K562 (cell line): ENCODE results near the gene GNA15. TPM values are rescaled to one million over a fixed set of nuclear protein-coding genes. Genes with fewer than 3 reads are reported as not detected.
A peak's percentile ranks its signal among the peaks of the same experiment; 100 is the strongest.

Source experiments
- ATAC-seq: fragments of 200-7000 bp; cut with Tn5 transposase; 3 replicates; pipeline ENCODE4 v1.9.1; 2020; ENCODE audit warnings: moderate library complexity
- BruUV-seq: library from RNA; stranded (reverse); fragments of 400-500 nt; replicated peaks from 2 replicates; lab custom pipeline; 2021; lab: Mats Ljungman, UMichigan
- CTCF ChIA-PET: fragments of 300-600 bp; formaldehyde crosslinking; extraction: SDS; loops from one replicate; lab custom pipeline; 2021; ENCODE audit warnings: low intra/inter-chr PET ratio; lab: Yijun Ruan, JAX
- POLR2A ChIA-PET: fragments of 300-600, 350-650 bp; sonication (Branson Sonifier 250); formaldehyde crosslinking; extraction: SDS; loops from one replicate; lab custom pipeline; 2021; ENCODE audit warnings: antibody characterized with exemption, inconsistent platforms; lab: Yijun Ruan, JAX
- DNase-seq, 4 experiments: peaks; one replicate each; pipeline versions ENCODE4 v3.0.0 to v3.0.0-alpha.2; 2011 to 2018; ENCODE audit warnings: low spot score in 3 of 4, mixed read lengths in 3 of 4; ENCODE audit errors: extremely low read depth in 1 of 4
- FAIRE-seq: peaks from 2 replicates; lab custom pipeline; 2011; peaks lifted over from hg19 to GRCh38; lab: Jason Lieb, UNC
- H2AFZ ChIP-seq: 2 replicates; pipeline ENCODE4 v1.6.0; 2011; ENCODE audit warnings: low read depth, low read length, control low read depth, inconsistent platforms
- H3K27ac ChIP-seq: fragments of 200-600 bp; 3 replicates; pipeline ENCODE4 v1.8.0; 2011; ENCODE audit warnings: low read depth, mild to moderate bottlenecking, control low read depth, inconsistent platforms, low read length, moderate library complexity, mixed read lengths; ENCODE audit errors: extremely low read depth
- H3K27me3 ChIP-seq, 2 experiments: fragments of 300-600 bp in 1 of 2; 2 replicates in 1 of 2; 3 replicates in 1 of 2; pipeline versions ENCODE4 v1.6.0 to v1.8.0; 2011; ENCODE audit warnings: inconsistent platforms in 2 of 2, low read length in 2 of 2, mild to moderate bottlenecking in 1 of 2, mixed read lengths in 1 of 2, moderate library complexity in 1 of 2; ENCODE audit not compliant: control insufficient read depth in 2 of 2, insufficient read depth in 2 of 2
- H3K36me3 ChIP-seq: fragments of 300-600 bp; 3 replicates; pipeline ENCODE4 v1.8.0; 2011; ENCODE audit warnings: mild to moderate bottlenecking, low read length, inconsistent platforms; ENCODE audit not compliant: control insufficient read depth, insufficient read depth
- H3K4me1 ChIP-seq, 2 experiments: fragments of 200-600 bp in 1 of 2; replicated peaks in 1 of 2; 2 replicates in 1 of 2; 3 replicates in 1 of 2; pipeline versions ENCODE4 v1.5.1 to v1.8.0; 2011; ENCODE audit warnings: inconsistent platforms in 2 of 2, low read length in 2 of 2, mild to moderate bottlenecking in 1 of 2, mixed read lengths in 1 of 2, moderate library complexity in 1 of 2; ENCODE audit not compliant: control insufficient read depth in 2 of 2, insufficient read depth in 2 of 2
- H3K4me2 ChIP-seq: 2 replicates; pipeline ENCODE4 v1.6.1; 2011; ENCODE audit warnings: low read length, control low read depth, inconsistent platforms, mixed read lengths; ENCODE audit not compliant: insufficient read depth
- H3K4me3 ChIP-seq: fragments of 200-600 bp; sonication (generic), shearing (Covaris generic); 2 replicates; pipeline ENCODE4 v1.5.1; 2016; ENCODE audit warnings: control low read depth, inconsistent platforms
- H3K79me2 ChIP-seq: fragments of 200-600 bp; 3 replicates; pipeline ENCODE4 v1.8.0; 2011; ENCODE audit warnings: low read length, inconsistent platforms; ENCODE audit not compliant: control insufficient read depth, insufficient read depth
- H3K9ac ChIP-seq, 2 experiments: 2 replicates each; pipeline versions ENCODE4 v1.6.0 to v1.6.1; 2011; ENCODE audit warnings: low read depth in 2 of 2, low read length in 2 of 2, control low read depth in 1 of 2, inconsistent platforms in 1 of 2, mild to moderate bottlenecking in 1 of 2, mixed read lengths in 1 of 2; ENCODE audit not compliant: insufficient read depth in 1 of 2
- H3K9me1 ChIP-seq: one replicate; pipeline ENCODE4 v1.6.0; 2011; ENCODE audit warnings: inconsistent platforms, mild to moderate bottlenecking, low read length, moderate library complexity; ENCODE audit not compliant: control insufficient read depth, insufficient read depth
- H3K9me3 ChIP-seq: replicated peaks from 2 replicates; pipeline ENCODE4 v1.5.1; 2011; ENCODE audit warnings: low read depth, low read length, inconsistent platforms; ENCODE audit not compliant: control insufficient read depth, insufficient read depth
- H4K20me1 ChIP-seq: replicated peaks from 2 replicates; pipeline ENCODE4 v1.6.1; 2011; ENCODE audit warnings: low read length, inconsistent platforms, mixed read lengths; ENCODE audit not compliant: control insufficient read depth, insufficient read depth
- BMI1 ChIP-seq: fragments of 150-350 bp; IDR thresholded peaks from 2 replicates; pipeline ENCODE4 v1.6.1; 2014; ENCODE audit warnings: low read length
- CBX1 ChIP-seq: sonication (generic); IDR thresholded peaks from 2 replicates; pipeline ENCODE4 v1.6.1; 2016; ENCODE audit warnings: antibody characterized with exemption, low read depth, mild to moderate bottlenecking
- CEBPB ChIP-seq: fragments of 450-650 bp; IDR thresholded peaks from 2 replicates; pipeline ENCODE4 v1.6.1; 2016; ENCODE audit warnings: missing genetic modification characterization, missing compliant biosample characterization
- CREB3 ChIP-seq: fragments of 450-650 bp; conservative IDR thresholded peaks from 2 replicates; pipeline ENCODE4 v1.6.1; 2016; ENCODE audit warnings: missing genetic modification characterization, low read depth, mild to moderate bottlenecking, missing compliant biosample characterization, moderate library complexity
- FOXJ2 ChIP-seq: fragments of 200-800 bp; sonication (Bioruptor generic); IDR thresholded peaks from 2 replicates; pipeline ENCODE4 v1.6.1; 2016; ENCODE audit warnings: missing genetic modification characterization, missing compliant biosample characterization
- HDAC1 ChIP-seq, 2 experiments: fragments of 450-650 bp; IDR thresholded peaks; 2 replicates each; pipeline ENCODE4 v1.6.1; 2016 to 2017; ENCODE audit warnings: inconsistent platforms in 1 of 2, mild to moderate bottlenecking in 1 of 2, moderate library complexity in 1 of 2
- PPARD ChIP-seq: fragments of 250-450 bp; sonication (Bioruptor Pico); IDR thresholded peaks from 2 replicates; pipeline ENCODE4 v1.8.0; 2022; ENCODE audit warnings: inconsistent platforms, mild to moderate bottlenecking, moderate library complexity
- SMAD4 ChIP-seq: fragments of 250-450 bp; sonication (Bioruptor Pico); conservative IDR thresholded peaks from 2 replicates; pipeline ENCODE4 v1.8.0; 2021; ENCODE audit warnings: inconsistent platforms, mild to moderate bottlenecking, moderate library complexity
- TFAP4 ChIP-seq: sonication (generic); formaldehyde crosslinking; IDR thresholded peaks from 2 replicates; pipeline ENCODE4 v1.8.0; 2022; ENCODE audit warnings: missing genetic modification reagents, mild to moderate bottlenecking, moderate library complexity, borderline replicate concordance
- XRCC4 ChIP-seq: IDR thresholded peaks from one replicate; pipeline ENCODE4 v1.6.1; 2011; ENCODE audit not compliant: insufficient read depth, insufficient read length; ENCODE audit errors: extremely low read depth
- ZNF79 ChIP-seq: fragments of 250-450 bp; sonication (Bioruptor Pico); IDR thresholded peaks from 2 replicates; pipeline ENCODE4 v1.4.0; 2020; ENCODE audit warnings: low read depth, mild to moderate bottlenecking, moderate library complexity
- WGBS: fragments of 100-300 bp; shearing (Covaris generic); methylation state at CpG from one replicate; pipeline ENCODE4 v1.1.6; 2016; ENCODE audit warnings: low coverage, mixed read lengths; ENCODE audit not compliant: insufficient coverage; ENCODE audit errors: missing lambda C conversion rate; 5-methylcytosine and 5-hydroxymethylcytosine counted together
- in situ Hi-C: fragments of 300-500 bp; cut with MboI; formaldehyde crosslinking; loops from 4 replicates; pipeline ENCODE4 v1.15.0; 2018; ENCODE audit warnings: inconsistent platforms, mixed read lengths
- intact Hi-C: fragments of 100-400 bp; cut with micrococcal nuclease; formaldehyde crosslinking; loops from 2 replicates; pipeline ENCODE4 v1.14.2; 2022
- polyA plus RNA-seq, 8 experiments: library from polyadenylated mRNA; depleted of rRNA in 4 of 8; stranded (reverse) in 5 of 8; unstranded in 3 of 8; fragments of >200 nt; fragmentation: Nextera tagmentation in 2 of 8; fragmentation: Illumina TruSeq in 1 of 8; extraction: Ambion mirVana in 2 of 8; extraction: Trizol in 1 of 8; gene quantifications; 2 replicates each; pipeline versions ENCODE4 v1.2.1 to v1.2.3, GENCODE V29; 2011 to 2014; ENCODE audit warnings: inconsistent platforms in 1 of 8, missing spikeins in 1 of 8
- total RNA-seq, 7 experiments: library from RNA; depleted of rRNA in 6 of 7; stranded (reverse); fragments of >200 nt in 6 of 7; fragmentation: Illumina TruSeq in 2 of 7; extraction: Trizol in 2 of 7; gene quantifications; 2 replicates each; pipeline versions ENCODE4 v1.2.1 to v1.2.3, GENCODE V29; 2011 to 2021; ENCODE audit warnings: low replicate concordance in 1 of 7
- TF ChIP-seq, protein P1 (sequence below): fragments of 450-650 bp; formaldehyde crosslinking; IDR thresholded peaks from 2 replicates; pipeline ENCODE4 v1.4.0; 2022; ENCODE audit warnings: missing genetic modification characterization
- TF ChIP-seq, protein P2 (sequence below): fragments of 450-650 bp; conservative IDR thresholded peaks from 2 replicates; pipeline ENCODE4 v1.6.1; 2016; ENCODE audit warnings: missing genetic modification characterization, low read depth, mild to moderate bottlenecking, control low read depth, missing compliant biosample characterization
- TF ChIP-seq, protein P3 (sequence below), 2 experiments: fragments of 450-650 bp; conservative IDR thresholded peaks; 2 replicates each; pipeline ENCODE4 v1.6.1; 2017; ENCODE audit warnings: mild to moderate bottlenecking in 2 of 2, moderate library complexity in 2 of 2

Gene GNA15
- total and polyA plus RNA-seq, 9 of the 15 experiments (the other 6 are each of a cell fraction or from before 2014, with no cell fraction given), result 0.03 to 0.24 (median 0.11) TPM; not detected in 1

GRCh38 chr19:3184847-3185460 is 49.1 kb downstream of the GNA15 start:
- FAIRE-seq (no peak), DNase-seq (peak; percentile 57 to 86 (median 62)), ATAC-seq (peak; percentile 75)
- H2AFZ ChIP-seq, result peak overlapping the region; percentile 99
- no peaks in the 10 kb centered on the region for H3K9me3 ChIP-seq
- no peaks in the 10 kb centered on the region for H3K9me1 ChIP-seq
- H3K9ac ChIP-seq, result peak overlapping the region; percentile 82 to 99; a peak in 3 of 4 replicates
- H3K4me3 ChIP-seq, result peak overlapping the region; percentile 99
- H3K27ac ChIP-seq, result peak overlapping the region; percentile 96
- peak overlapping the region; percentile 96 for H3K4me2 ChIP-seq
- peaks cover 31% of the 10 kb centered on the region; the same call in 2 of the 3 replicates for H3K36me3 ChIP-seq
- H4K20me1 ChIP-seq, result peaks cover 21% of the 10 kb centered on the region; the same call in 1 of the 2 replicates
- in situ Hi-C loops (no loop called here), intact Hi-C loops (no loop called here)
- H3K4me1 ChIP-seq, result peaks cover 23 to 62% of the 10 kb centered on the region in 2 experiments
- peaks cover 42% of the 10 kb centered on the region for H3K79me2 ChIP-seq
- ChIA-PET POLR2A (interaction anchor here (0.5 to 0.9 kb wide), 5 partner anchors 9 to 508 kb away, joined by 3 to 4 read pairs (median 3); no protein-coding TSS in a partner anchor), CTCF (no interaction called here)
- BruUV-seq, result no TSS peak
- WGBS, result 2% methylated on average over 14 of the region's 14 CpGs
- H3K27me3 ChIP-seq, result no peaks in the 10 kb centered on the region
- TF ChIP-seq XRCC4 (no peak), HDAC1 (IDR thresholded peaks at IDR 0.05) (peak; percentile 9 to 100; a peak in 2 of 4 replicates), CREB3 (tag) (0 out of 2 replicates have a peak, but pooled peaks have one; percentile 23), TFAP4 (CRISPR knock-in tag) (0 out of 2 replicates have a peak, but pooled peaks have one; percentile 14), CEBPB (tag) (no peak), FOXJ2 (tag) (peak; percentile 14; the same call in 1 of the 2 replicates), SMAD4 (CRISPR knock-in tag) (0 out of 2 replicates have a peak, but pooled peaks have one; percentile 0), ZNF79 (CRISPR knock-in tag) (no peak), CBX1 (peak; percentile 65; the same call in 1 of the 2 replicates), BMI1 (no peak), PPARD (no peak)
- TF ChIP-seq, protein P1, sequence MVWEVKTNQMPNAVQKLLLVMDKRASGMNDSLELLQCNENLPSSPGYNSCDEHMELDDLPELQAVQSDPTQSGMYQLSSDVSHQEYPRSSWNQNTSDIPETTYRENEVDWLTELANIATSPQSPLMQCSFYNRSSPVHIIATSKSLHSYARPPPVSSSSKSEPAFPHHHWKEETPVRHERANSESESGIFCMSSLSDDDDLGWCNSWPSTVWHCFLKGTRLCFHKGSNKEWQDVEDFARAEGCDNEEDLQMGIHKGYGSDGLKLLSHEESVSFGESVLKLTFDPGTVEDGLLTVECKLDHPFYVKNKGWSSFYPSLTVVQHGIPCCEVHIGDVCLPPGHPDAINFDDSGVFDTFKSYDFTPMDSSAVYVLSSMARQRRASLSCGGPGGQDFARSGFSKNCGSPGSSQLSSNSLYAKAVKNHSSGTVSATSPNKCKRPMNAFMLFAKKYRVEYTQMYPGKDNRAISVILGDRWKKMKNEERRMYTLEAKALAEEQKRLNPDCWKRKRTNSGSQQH, result peak; percentile 100
- TF ChIP-seq, protein P2, sequence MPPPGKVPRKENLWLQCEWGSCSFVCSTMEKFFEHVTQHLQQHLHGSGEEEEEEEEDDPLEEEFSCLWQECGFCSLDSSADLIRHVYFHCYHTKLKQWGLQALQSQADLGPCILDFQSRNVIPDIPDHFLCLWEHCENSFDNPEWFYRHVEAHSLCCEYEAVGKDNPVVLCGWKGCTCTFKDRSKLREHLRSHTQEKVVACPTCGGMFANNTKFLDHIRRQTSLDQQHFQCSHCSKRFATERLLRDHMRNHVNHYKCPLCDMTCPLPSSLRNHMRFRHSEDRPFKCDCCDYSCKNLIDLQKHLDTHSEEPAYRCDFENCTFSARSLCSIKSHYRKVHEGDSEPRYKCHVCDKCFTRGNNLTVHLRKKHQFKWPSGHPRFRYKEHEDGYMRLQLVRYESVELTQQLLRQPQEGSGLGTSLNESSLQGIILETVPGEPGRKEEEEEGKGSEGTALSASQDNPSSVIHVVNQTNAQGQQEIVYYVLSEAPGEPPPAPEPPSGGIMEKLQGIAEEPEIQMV (tag), result no peak
- TF ChIP-seq, protein P3, sequence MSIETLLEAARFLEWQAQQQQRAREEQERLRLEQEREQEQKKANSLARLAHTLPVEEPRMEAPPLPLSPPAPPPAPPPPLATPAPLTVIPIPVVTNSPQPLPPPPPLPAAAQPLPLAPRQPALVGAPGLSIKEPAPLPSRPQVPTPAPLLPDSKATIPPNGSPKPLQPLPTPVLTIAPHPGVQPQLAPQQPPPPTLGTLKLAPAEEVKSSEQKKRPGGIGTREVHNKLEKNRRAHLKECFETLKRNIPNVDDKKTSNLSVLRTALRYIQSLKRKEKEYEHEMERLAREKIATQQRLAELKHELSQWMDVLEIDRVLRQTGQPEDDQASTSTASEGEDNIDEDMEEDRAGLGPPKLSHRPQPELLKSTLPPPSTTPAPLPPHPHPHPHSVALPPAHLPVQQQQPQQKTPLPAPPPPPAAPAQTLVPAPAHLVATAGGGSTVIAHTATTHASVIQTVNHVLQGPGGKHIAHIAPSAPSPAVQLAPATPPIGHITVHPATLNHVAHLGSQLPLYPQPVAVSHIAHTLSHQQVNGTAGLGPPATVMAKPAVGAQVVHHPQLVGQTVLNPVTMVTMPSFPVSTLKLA (conservative IDR thresholded peaks at IDR 0.05), result peak; percentile 68 to 91; a peak in 3 of 4 replicates
